Endothelial cell of hepatic sinusoid (primary cell): ENCODE results near the gene RXFP3.

Experiments
- in situ Hi-C: cut with HindIII; loops from 2 replicates; pipeline ENCODE4 v1.10.0; 2017; ENCODE audit warnings: low sequenced_read_pairs

Gene RXFP3

DNA sequence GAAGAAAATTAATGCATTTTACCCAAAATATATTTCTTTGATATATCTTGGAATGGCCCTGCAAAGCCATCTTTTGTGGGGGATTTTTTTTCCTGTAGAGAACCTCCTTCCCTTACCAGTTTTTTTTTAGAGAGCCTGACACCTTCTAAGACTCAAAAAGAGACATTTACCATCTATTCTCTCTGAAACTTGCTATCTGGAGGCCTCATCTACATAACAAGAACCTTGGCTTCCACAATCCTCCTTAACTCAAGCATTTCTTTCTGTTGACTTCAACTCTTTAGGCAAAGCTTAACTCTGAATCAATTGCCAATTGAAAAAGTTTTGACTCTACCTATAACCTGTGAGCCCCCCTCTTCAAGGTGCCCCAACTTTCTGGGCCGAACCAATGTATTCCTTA is 42.1 kb downstream of the RXFP3 start:
- in situ Hi-C loops = no loop called here

DNA sequence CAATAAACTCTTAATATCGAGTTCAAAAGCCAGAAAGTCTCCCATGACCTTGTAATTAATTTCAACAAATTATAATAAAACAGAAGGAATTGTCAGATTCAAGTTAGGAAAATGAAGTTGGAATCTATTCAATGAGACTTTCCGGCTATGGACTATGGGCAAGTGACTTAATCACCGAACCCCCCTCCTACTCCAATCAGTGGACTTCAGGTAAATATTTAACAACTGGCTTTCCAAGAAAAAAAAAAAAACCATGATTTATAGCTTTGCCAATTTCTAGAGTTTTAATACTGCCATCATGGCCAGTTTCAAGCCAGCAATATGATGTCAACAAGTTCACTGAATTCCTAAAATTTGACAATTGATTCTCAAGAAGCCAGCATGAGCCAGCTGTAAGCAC is 43.8 kb downstream of the RXFP3 start:
- in situ Hi-C loops = no loop called here

DNA sequence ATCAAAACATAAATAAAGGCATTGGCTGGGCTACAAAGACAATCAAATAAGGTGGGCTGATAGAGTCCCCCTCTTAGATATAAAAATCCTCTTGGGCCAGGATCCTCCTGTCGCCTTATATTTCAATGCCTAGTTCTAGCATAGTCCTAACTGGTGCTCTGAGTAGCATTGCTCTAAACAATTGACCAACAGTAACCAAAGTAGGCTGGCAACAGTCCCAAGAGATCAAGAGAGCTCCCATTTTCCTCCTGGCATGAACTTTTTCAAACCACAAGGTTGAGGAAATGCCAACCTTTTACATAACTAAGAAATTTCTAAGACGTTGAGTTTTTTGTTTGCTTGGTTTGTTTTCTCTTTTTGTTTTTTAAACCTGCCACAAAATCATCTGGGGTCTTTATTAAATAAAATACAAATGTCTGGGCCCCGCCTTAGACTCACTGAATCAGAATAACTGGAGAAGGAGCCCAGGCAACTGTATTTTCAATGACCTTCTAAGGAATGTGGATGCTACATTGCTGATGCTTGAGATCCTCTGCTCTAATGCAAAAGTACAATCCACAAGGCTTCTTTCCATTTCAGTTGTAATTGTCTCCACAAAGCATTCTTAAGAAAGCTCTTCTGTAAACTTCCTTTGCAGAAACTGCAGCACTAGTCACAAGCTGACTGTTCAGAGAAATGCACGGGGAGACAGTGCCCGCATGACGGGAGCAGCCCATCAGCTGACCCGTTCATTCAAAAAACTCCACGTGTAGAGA is 45.4 kb downstream of the RXFP3 start:
- in situ Hi-C loops = no loop called here

DNA sequence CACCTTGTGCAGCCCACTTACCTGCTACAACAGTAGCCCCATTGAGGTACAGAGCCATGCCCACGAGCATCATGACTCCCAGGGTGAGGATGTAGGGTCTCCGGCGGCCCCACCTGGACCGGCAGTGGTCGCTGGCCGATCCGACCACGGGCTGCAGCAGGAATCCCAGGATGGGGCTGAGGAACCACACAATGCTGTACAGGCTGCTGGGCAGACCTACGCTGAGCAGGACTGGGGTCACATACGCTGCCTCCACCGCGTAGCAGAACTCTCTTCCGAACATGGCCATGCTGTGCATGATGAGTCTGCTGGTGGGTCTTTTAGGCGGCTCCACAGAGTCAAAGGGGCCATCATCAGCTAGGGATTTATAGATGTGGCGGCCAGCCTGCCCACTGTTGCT is 48.0 kb downstream of the RXFP3 start:
- in situ Hi-C loops = no loop called here

DNA sequence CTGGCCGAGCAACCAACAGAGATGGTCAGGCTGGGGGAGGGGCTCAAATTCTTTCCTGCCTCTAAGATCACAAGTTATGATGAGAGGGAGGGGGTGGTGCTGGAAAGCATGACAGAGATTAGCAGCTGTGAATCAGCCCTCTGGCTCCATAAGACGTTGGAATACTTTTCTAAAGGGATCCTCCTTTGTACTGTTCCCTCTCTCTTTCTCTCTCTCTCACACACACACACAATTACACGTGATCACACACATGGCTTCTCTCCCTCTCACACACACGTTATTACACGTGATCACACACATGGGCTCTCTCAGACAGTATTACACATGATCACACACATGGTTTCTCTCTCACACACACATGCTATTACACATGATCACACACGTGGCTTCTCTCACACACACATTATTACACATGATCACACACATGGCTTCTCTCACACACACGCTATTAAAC is 48.5 kb downstream of the RXFP3 start, which contains the start of gene SLC45A2:
Gene SLC45A2, minus strand, starts transcription at position 23 of the 454 bp plus-strand sequence. CDS start 110 bp downstream, outside the sequence.
- in situ Hi-C loops = no loop called here

DNA sequence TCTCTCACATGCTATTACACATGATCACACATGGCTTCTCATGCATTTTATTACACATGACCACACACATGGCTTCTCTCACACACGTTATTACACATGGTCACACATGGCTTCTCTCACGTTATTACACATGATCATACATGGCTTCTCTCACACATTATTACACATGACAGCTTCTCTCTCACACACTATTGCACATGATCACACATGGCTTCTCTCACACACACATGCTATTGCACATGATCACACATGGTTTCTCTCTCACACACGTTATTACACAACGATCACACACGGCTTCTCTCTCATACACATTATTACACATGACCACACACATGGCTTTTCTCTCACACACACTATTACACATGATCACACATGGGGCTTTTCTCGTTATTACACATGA is 49.3 kb downstream of the RXFP3 start:
- in situ Hi-C loops = no loop called here
